Adipose tissue (tissue), 3 donors: Measurements from ENCODE around the gene PPP2R2B. TPM values are rescaled to one million over a fixed set of nuclear protein-coding genes. Genes with fewer than 3 reads are reported as not detected.
"Not testable (repeated sequence)": the region's sequence is repeated elsewhere in the genome, so short reads cannot be mapped to it uniquely, and the experiment has no call there.

ENCODE experiments used
- H3K27ac ChIP-seq: one replicate; pipeline ENCODE4 v1.5.1; 2013; ENCODE audit warnings: low read depth, low read length
- WGBS, 3 donors: extraction: QIAGEN DNeasy Blood & Tissue Kit; methylation state at CpG; one replicate each; pipeline ENCODE4 v1.1.7; 2013; 5-methylcytosine and 5-hydroxymethylcytosine counted together
- polyA plus RNA-seq, 3 donors: library from polyadenylated mRNA; stranded (reverse); fragments of 200-250 nt; gene quantifications; one replicate each; pipeline ENCODE4 v1.2.3, GENCODE V29; 2013
- donor health status: healthy with polysubstance abuse.
- donor health status: Bipolar disorder and iron deficiency.
- donor health status: healthy.

PPP2R2B gene
- polyA plus RNA-seq, 3 donors, result 0.28 to 0.34 (median 0.31) TPM

DNA sequence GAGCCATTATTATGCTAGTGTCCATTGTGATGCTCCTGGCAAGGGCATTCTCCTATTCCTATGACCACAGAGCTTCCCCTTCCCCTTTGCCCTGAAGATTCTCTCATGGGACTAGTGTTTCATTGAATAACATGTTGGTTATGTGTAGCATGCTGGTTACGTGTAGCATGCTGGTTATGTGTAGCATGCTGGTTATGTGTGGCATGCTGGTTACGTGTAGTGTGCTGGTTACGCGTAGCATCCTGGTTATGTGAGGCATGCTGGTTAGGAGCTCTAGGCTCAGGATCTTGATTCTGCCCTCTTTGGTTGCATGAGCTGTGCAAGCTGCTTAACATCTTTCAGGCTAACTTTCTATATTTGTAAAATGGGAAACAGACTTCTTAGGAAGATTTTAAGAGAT is 316.1 kb downstream of the PPP2R2B start:
- WGBS, 3 donors, result 87 to 97% (median 94%) methylated on average over 4 of the region's 4 CpGs
- no peak overlapping the region for H3K27ac ChIP-seq

DNA sequence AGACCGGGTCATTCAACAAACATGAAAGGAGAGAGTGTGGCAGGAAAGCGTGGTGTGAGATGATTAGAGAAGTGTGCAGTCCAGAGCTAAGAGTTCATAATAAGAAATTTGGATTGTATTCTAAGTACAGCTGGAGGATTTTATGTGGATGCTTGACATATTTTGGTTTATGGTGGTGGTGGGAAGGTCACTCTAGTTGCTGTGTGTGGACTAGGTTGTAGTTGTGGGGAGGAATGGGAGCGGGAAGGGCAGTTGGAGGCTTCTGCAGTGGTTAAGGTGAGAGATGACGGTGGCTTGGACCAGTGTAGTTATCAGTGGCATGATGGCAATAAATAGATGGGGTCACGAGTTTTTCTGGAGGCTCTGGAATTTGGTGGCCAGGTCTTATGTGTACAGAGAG is 316.8 kb downstream of the PPP2R2B start:
- 82 to 83% (median 83%) methylated on average over 5 of the region's 5 CpGs for WGBS, 3 donors
- no peak overlapping the region for H3K27ac ChIP-seq

- 45 to 49% (median 48%) methylated on average over 3 of the region's 3 CpGs for WGBS, 3 donors
- H3K27ac ChIP-seq, result no peak overlapping the region
Observed at GRCh38 chr5:146560205-146560812, 318.2 kb downstream of the PPP2R2B start.

DNA sequence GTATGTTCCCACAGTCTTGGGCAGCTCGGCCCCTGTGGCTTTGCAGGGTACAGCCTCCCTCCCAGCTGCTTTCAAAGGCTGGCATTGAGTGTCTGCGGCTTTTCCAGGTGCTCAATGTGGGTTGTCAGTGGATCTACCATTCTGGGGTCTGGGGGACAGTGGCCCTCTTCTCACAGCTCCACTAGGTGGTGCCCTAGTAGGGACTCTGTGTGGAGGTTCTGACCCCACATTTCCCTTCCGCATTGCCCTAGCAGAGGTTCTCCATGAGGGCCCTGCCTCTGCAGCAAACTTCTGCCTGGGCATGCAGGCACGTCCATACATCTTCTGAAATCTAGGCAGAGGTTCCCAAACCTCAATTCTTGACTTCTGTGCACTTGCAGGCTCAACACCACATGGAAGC is 321.7 kb downstream of the PPP2R2B start:
- WGBS, 3 donors, result 87 to 96% (median 91%) methylated on average over 4 of the region's 4 CpGs

GRCh38 chr5:146553446-146553845 is 325.1 kb downstream of the PPP2R2B start:
- H3K27ac ChIP-seq, result no peak overlapping the region
- WGBS, 3 donors, result 49 to 62% (median 52%) methylated on average over 3 of the region's 3 CpGs

More for the DNA sequence above, 321.7 kb downstream of the PPP2R2B start:
- not testable (repeated sequence) for H3K27ac ChIP-seq

DNA sequence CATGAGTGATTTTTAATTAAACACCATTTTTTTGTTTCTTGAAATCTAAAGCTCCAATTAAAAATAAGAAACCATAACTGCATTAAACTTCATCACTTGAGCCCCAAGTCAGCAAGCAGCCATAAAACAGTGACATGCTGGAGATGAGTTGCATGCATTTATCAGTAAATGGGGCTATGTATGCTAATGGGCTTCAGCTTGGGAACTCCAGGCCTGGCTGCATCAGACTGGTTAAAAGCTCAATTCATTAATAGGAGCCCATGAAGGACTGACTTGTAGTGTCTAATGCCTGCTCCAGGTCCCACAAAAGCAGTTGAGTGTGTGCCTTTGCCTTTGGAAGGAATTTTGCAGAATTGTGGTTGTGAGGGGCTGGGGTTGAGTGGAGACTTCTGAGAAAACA is 328.9 kb downstream of the PPP2R2B start:
- H3K27ac ChIP-seq, result no peak overlapping the region

DNA sequence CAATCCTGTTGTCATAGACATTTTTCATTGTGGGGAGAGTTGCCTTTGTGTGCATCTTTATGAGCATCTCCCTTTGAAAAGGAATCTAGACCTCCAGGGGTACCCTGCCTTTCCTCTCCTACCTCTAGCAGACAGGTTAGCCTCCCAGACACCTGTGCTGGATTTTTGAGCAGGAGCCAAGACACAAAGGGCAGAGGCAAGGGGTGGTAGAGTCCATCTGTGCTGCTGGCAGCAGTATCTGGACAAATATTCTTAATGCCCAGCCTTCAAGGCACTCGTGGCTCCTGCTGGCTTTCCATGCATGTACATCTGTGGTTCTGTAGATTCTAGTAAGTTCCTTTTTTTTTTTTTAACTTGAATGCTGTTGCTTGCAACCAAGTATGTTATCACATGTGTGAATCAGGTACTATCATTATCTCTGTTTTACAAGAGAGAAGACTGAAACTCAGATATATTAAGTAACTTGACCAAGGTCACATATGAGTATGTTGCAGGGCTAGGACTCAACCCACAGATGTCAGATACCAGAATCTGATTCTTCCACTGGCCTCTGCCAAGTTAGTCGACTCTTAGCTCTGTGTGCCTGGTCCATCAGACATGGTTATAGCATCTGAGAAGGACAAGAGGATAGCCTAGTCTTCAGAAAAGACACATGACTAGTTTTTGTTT is 329.6 kb downstream of the PPP2R2B start:
- no peak overlapping the region for H3K27ac ChIP-seq
- 37 to 51% (median 42%) methylated on average over 2 of the region's 2 CpGs for WGBS, 3 donors

DNA sequence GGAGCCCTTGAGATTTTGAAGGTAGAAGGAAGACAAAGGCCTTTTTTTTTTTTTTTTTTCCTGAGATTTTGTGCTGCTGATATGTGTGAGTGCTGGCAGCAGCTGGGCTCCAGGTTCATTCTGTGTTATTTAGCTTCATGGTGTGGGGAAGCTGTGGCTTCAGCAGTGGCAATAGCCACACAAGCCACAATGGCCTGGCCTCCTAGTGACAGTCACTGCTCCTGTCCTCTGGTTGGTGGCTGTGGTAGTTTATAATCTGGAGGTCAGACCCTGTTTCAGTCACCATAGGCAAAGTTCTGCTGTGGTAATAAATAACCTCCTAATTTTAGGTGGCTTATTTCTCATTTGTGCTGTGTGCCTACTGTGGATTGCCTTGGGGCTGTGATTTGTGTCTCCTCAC is 334.3 kb downstream of the PPP2R2B start:
- no peak overlapping the region for H3K27ac ChIP-seq

GRCh38 chr5:146541958-146542849 is 336.4 kb downstream of the PPP2R2B start:
- WGBS, 3 donors, result 21 to 31% (median 28%) methylated on average over 16 of the region's 16 CpGs
- H3K27ac ChIP-seq, result no peak overlapping the region

DNA sequence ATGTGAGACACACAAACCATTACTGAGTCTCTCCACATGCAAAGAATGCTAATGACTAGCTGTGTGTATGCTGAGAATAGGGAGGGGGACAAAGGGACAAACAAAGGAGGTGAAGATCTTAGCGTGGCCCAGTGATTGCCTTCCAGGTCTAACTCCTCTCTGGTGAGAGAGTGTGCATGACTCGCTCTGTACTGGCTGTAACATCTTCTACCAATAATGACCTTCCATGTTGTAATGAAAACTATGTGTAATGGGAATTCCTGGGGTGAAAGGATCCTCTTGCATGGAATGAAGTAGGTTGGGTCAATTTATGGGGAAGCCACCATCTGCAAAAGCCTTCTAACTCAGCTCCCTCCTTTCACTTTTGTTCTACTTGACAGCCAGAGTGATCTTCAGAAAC is 338.1 kb downstream of the PPP2R2B start:
- WGBS, 3 donors, result 81 to 86% (median 84%) methylated on average over 2 of the region's 2 CpGs
- no peak overlapping the region for H3K27ac ChIP-seq

DNA sequence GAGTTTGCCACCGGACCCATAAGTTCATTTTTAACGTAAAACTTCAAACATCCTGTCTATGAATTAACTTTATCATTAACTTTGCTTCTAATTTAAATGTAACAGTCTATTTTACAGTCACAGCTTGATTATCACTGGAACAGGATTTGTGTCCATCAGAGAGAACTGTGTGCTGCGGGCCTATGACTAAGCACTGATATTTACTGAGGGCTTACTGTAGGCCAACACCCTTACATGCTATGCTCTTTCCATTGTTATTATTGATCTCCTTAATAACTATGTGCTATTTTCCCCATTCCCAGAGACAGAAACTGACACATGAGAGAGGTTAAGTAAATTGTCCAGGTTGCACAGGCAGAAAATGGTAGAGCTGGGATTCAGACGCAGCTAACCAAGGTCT is 338.6 kb downstream of the PPP2R2B start:
- WGBS, 3 donors, result 92 to 99% (median 96%) methylated on average over 4 of the region's 4 CpGs
- H3K27ac ChIP-seq, result no peak overlapping the region

DNA sequence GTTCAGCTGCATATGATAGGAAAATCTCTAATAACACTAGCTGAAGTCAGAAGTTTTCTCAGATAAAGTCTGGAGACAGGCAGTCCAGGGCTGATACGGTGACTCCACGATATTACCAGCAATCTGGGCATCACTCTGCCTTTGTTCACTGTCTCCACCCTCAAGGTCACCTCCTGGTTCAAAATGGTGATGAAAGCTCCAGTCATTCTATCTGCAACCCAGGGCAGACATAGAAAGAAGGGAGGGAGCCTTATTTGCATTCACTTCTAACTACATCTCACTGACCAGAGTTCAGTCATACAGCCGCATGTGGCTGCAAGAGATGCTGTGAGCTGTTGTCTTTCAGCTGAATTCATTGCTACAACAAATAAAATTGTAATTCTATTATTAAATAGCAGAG is 340.1 kb downstream of the PPP2R2B start:
- WGBS, 3 donors, result 82 to 92% (median 84%) methylated on average over 3 of the region's 3 CpGs

DNA sequence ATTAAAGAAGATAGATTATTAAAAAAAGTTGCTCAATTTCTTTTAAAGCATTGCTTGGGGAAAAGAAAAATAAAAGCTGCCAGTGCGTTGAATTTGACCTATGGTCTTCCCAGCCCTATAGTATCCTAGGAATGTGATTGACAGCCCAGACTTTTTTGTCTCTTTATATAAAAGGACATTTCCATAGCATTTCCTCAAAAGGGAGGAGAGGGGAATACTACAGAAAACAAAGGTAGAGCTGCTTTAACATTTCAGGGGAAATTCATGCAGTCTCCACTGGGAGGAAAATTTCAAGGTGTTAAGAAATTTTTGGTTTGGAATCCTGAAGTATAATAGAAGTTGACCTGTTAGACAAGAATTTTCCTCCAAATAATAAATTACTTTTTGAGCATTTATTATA is 344.7 kb downstream of the PPP2R2B start:
- no peak overlapping the region for H3K27ac ChIP-seq
- WGBS, 3 donors, result 0 to 3% (median 0%) methylated on average over 1 of the region's 1 CpG

More for the DNA sequence above, 340.1 kb downstream of the PPP2R2B start:
- H3K27ac ChIP-seq, result no peak overlapping the region

- 40 to 43% (median 41%) methylated on average over 7 of the region's 7 CpGs for WGBS, 3 donors
- H3K27ac ChIP-seq, result no peak overlapping the region
Observed at GRCh38 chr5:146533260-146533857, 345.2 kb downstream of the PPP2R2B start.
